ENCODE results near the gene SULT1A4. TPM values are rescaled to one million over a fixed set of nuclear protein-coding genes. Genes with fewer than 3 reads are reported as not detected.
"Not testable (repeated sequence)": the region's sequence is repeated elsewhere in the genome, so short reads cannot be mapped to it uniquely, and the experiment has no call there.

Gene SULT1A4
- total and polyA plus RNA-seq, 2 of the 13 experiments (the other 11 are each of a cell fraction or from before 2014, with no cell fraction given), result 25.4 to 151 TPM

GRCh38 chr16:29423587-29423986 is 36.1 kb upstream of the SULT1A4 start:
- peaks cover 11% of the 10 kb centered on the region for H3K4me1 ChIP-seq (ENCODE audit: insufficient read depth, low read length)
- 100% methylated on average over 2 of the region's 2 CpGs for WGBS (ENCODE audit: low lambda C conversion rate)
- H2AFZ ChIP-seq (ENCODE audit: low read length); DNase-seq (ENCODE audit: low spot score); H3K9ac ChIP-seq (ENCODE audit: insufficient read depth, low read depth, low read length); H3K4me2 ChIP-seq (ENCODE audit: low read depth, low read length); H3K4me3 ChIP-seq (replicated peaks in 1 of 3; ENCODE audit: insufficient read depth in 1 of 3, low read depth in 2 of 3, low read length in 3 of 3); H3K9me3 ChIP-seq (ENCODE audit: low read length); in situ Hi-C loops (cut with HindIII; ENCODE audit: extremely low pct_ligation_motif_present, low pct_unique_long_range_greater_than_20kb); H3K27me3 ChIP-seq (ENCODE audit: control insufficient read depth in 1 of 2, insufficient read depth in 2 of 2, low read length in 2 of 2); intact Hi-C loops (cut with micrococcal nuclease; ENCODE audit: unreplicated experiment); BruUV-seq (replicated peaks); CTCF ChIA-PET (ENCODE audit: low intra/inter-chr PET ratio, low total read pairs); H3K36me3 ChIP-seq (replicated peaks in 1 of 2; ENCODE audit: control insufficient read depth in 1 of 2, insufficient read depth in 2 of 2, low read length in 2 of 2); H3K79me2 ChIP-seq (ENCODE audit: insufficient read depth, low read length); ATAC-seq; POLR2A ChIA-PET; FAIRE-seq; H3K27ac ChIP-seq (ENCODE audit: extremely low read length, insufficient read depth, low read length); H4K20me1 ChIP-seq (ENCODE audit: insufficient read depth, low read length): not testable (repeated sequence)
- TF ChIP-seq MAFK (conservative IDR thresholded peaks at IDR 0.05 in 1 of 2, IDR thresholded peaks at IDR 0.05 in 1 of 2; ENCODE audit: low read length in 2 of 2) (peak; percentile 81 to 85), MAFF (IDR thresholded peaks at IDR 0.05; ENCODE audit: low read depth, low read length) (peak; percentile 83)

DNA sequence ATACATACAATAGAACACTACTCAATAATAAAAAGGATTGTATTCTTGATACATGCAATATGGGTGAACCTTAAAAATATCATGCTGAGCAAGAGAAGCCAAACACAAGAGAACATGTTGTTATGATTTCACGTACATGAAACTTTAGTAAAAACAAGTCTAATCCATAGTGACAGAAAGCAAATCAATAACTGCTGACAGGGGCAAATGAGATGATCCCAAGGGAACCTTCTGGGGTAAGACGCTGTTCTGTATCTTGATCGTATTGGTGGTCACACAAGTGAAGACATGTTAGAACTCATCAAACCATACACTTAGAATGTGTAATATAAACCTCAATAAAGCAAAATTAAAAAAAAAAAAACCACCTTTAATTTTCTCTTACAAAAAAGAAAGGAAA is 34.3 kb upstream of the SULT1A4 start:
- in situ Hi-C loops (cut with HindIII; ENCODE audit: extremely low pct_ligation_motif_present, low pct_unique_long_range_greater_than_20kb); H4K20me1 ChIP-seq (ENCODE audit: insufficient read depth, low read length); H3K9ac ChIP-seq (ENCODE audit: insufficient read depth, low read depth, low read length); POLR2A ChIA-PET; CTCF ChIA-PET (ENCODE audit: low intra/inter-chr PET ratio, low total read pairs); H3K27ac ChIP-seq (ENCODE audit: extremely low read length, insufficient read depth, low read length); H3K79me2 ChIP-seq (ENCODE audit: insufficient read depth, low read length); H3K4me2 ChIP-seq (ENCODE audit: low read depth, low read length); BruUV-seq (replicated peaks); DNase-seq (ENCODE audit: low spot score); intact Hi-C loops (cut with micrococcal nuclease; ENCODE audit: unreplicated experiment); FAIRE-seq; H3K36me3 ChIP-seq (replicated peaks in 1 of 2; ENCODE audit: control insufficient read depth in 1 of 2, insufficient read depth in 2 of 2, low read length in 2 of 2); H3K27me3 ChIP-seq (ENCODE audit: control insufficient read depth in 1 of 2, insufficient read depth in 2 of 2, low read length in 2 of 2); H3K9me3 ChIP-seq (ENCODE audit: low read length); H3K4me3 ChIP-seq (replicated peaks in 1 of 3; ENCODE audit: insufficient read depth in 1 of 3, low read depth in 2 of 3, low read length in 3 of 3); H2AFZ ChIP-seq (ENCODE audit: low read length); ATAC-seq: not testable (repeated sequence)
- 96% methylated on average over 3 of the region's 3 CpGs for WGBS (ENCODE audit: low lambda C conversion rate)
- peaks cover 15% of the 10 kb centered on the region for H3K4me1 ChIP-seq (ENCODE audit: insufficient read depth, low read length)
- TF ChIP-seq MAFK (conservative IDR thresholded peaks at IDR 0.05 in 1 of 2, IDR thresholded peaks at IDR 0.05 in 1 of 2; ENCODE audit: low read length in 2 of 2) (peak; percentile 33 to 78; a peak in 3 of 4 replicates), MAFF (IDR thresholded peaks at IDR 0.05; ENCODE audit: low read depth, low read length) (peak; percentile 64)

- H3K4me2 ChIP-seq (ENCODE audit: low read depth, low read length); POLR2A ChIA-PET; BruUV-seq (replicated peaks); H4K20me1 ChIP-seq (ENCODE audit: insufficient read depth, low read length); in situ Hi-C loops (cut with HindIII; ENCODE audit: extremely low pct_ligation_motif_present, low pct_unique_long_range_greater_than_20kb); H2AFZ ChIP-seq (ENCODE audit: low read length); H3K36me3 ChIP-seq (replicated peaks in 1 of 2; ENCODE audit: control insufficient read depth in 1 of 2, insufficient read depth in 2 of 2, low read length in 2 of 2); H3K27me3 ChIP-seq (ENCODE audit: control insufficient read depth in 1 of 2, insufficient read depth in 2 of 2, low read length in 2 of 2); H3K4me1 ChIP-seq (ENCODE audit: insufficient read depth, low read length); intact Hi-C loops (cut with micrococcal nuclease; ENCODE audit: unreplicated experiment); DNase-seq (ENCODE audit: low spot score); CTCF ChIA-PET (ENCODE audit: low intra/inter-chr PET ratio, low total read pairs); H3K27ac ChIP-seq (ENCODE audit: extremely low read length, insufficient read depth, low read length); H3K4me3 ChIP-seq (replicated peaks in 1 of 3; ENCODE audit: insufficient read depth in 1 of 3, low read depth in 2 of 3, low read length in 3 of 3); H3K79me2 ChIP-seq (ENCODE audit: insufficient read depth, low read length); H3K9me3 ChIP-seq (ENCODE audit: low read length); H3K9ac ChIP-seq (ENCODE audit: insufficient read depth, low read depth, low read length): not testable (repeated sequence)
- FAIRE-seq (peak; percentile 63), ATAC-seq (peak; percentile 47)
- WGBS (ENCODE audit: low lambda C conversion rate), result no CpG with 5 or more reads among the region's 21 CpGs
These were observed 6.0 kb upstream of the SULT1A4 start for GRCh38 chr16:29453754-29454153.

GRCh38 chr16:29454269-29454668 is 5.4 kb upstream of the SULT1A4 start, which contains the start of the genes BOLA2 and SLX1B:
Gene BOLA2 (minus strand): TSS chr16:29454351. CDS start chr16:29454253, 98 bp downstream.
Gene SLX1B (plus strand): TSS chr16:29454533.
- H3K27me3 ChIP-seq (ENCODE audit: control insufficient read depth in 1 of 2, insufficient read depth in 2 of 2, low read length in 2 of 2); BruUV-seq (replicated peaks); H3K4me2 ChIP-seq (ENCODE audit: low read depth, low read length); H3K9me3 ChIP-seq (ENCODE audit: low read length); H2AFZ ChIP-seq (ENCODE audit: low read length); H3K27ac ChIP-seq (ENCODE audit: extremely low read length, insufficient read depth, low read length); H3K36me3 ChIP-seq (replicated peaks in 1 of 2; ENCODE audit: control insufficient read depth in 1 of 2, insufficient read depth in 2 of 2, low read length in 2 of 2); in situ Hi-C loops (cut with HindIII; ENCODE audit: extremely low pct_ligation_motif_present, low pct_unique_long_range_greater_than_20kb); H3K9ac ChIP-seq (ENCODE audit: insufficient read depth, low read depth, low read length); DNase-seq (ENCODE audit: low spot score); H3K4me1 ChIP-seq (ENCODE audit: insufficient read depth, low read length); H3K79me2 ChIP-seq (ENCODE audit: insufficient read depth, low read length); POLR2A ChIA-PET; CTCF ChIA-PET (ENCODE audit: low intra/inter-chr PET ratio, low total read pairs); H4K20me1 ChIP-seq (ENCODE audit: insufficient read depth, low read length); H3K4me3 ChIP-seq (replicated peaks in 1 of 3; ENCODE audit: insufficient read depth in 1 of 3, low read depth in 2 of 3, low read length in 3 of 3); intact Hi-C loops (cut with micrococcal nuclease; ENCODE audit: unreplicated experiment): not testable (repeated sequence)
- peak; percentile 94 for ATAC-seq
- peak; percentile 98 for FAIRE-seq
- no CpG with 5 or more reads among the region's 33 CpGs for WGBS (ENCODE audit: low lambda C conversion rate)

All from HepG2 (cell line).